HPDE6-E6E7 (cell line): ENCODE data around the gene CEP120.
A peak's percentile ranks its signal among the peaks of the same experiment; 100 is the strongest.
"Not testable (repeated sequence)": the region's sequence is repeated elsewhere in the genome, so short reads cannot be mapped to it uniquely, and the experiment has no call there.

Experiments
- DNase-seq: peaks from one replicate; pipeline ENCODE4 v3.0.0; 2011; ENCODE audit warnings: missing footprints; ENCODE audit errors: extremely low spot score

The CEP120 gene

GRCh38 chr5:123423278-123424149, at the start of gene CEP120:
Gene CEP120 (minus strand): TSS chr5:123423403. CDS start chr5:123422998, 405 bp downstream.
- peak; percentile 98 for DNase-seq

- no peak for DNase-seq
Observed at GRCh38 chr5:123472150-123472924, 49.1 kb upstream of the CEP120 start.

GRCh38 chr5:123471385-123471784, 48.2 kb upstream of the CEP120 start:
- no peak for DNase-seq

DNA sequence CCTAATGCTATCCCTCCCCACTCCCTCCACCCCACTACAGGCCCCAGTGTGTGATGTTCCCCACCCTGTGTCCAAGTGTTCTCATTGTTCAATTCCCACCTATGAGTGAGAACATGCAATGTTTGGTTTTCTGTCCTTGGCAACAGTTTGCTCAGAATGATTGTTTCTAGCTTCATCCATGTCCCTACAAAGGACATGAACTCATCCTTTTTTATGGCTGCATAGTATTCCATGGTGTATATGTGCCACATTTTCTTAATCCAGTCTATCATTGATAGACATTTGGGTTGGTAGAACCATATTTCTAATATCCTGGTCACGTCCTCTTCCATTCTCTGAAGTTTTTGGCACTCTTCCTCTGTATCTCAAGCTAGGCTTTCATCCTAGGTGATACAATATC, 43.6 kb upstream of the CEP120 start:
- DNase-seq, result not testable (repeated sequence)

DNA sequence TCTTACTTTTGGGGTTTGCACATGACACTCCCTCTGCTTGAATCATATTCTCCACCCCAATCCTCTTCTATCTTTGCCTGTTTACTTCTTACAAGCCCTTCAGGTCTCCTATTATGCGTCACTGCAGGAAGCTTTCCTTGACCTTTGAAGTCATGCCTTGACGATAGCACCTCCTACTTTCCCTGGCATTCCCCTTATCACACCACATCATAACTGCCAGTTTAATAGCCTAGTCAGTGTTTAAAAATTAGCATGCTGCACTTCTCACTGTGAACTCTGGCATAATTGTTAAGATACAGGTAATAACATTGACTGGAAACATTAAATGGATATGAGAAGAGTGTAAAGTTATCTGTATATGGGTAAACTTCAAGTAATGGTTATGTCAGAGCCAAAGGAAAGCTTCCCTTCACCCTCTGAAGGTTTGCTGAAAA, 37.1 kb upstream of the CEP120 start:
- peak; percentile 60 for DNase-seq

DNA sequence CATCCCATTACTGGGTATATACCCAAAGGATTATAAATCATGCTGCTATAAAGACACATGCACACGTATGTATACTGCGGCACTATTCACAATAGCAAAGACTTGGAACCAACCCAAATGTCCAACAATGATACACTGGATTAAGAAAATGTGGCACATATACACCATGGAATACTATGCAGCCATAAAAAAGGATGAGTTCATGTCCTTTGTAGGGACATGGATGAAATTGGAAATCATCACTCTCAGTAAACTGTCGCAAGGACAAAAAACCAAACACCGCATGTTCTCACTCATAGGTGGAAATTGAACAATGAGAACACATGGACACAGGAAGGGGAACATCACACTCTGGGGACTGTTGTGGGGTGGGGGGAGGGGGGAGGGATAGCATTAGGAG, 35.8 kb upstream of the CEP120 start:
- DNase-seq, result not testable (repeated sequence)

GRCh38 chr5:123456242-123456641, 33.0 kb upstream of the CEP120 start:
- no peak for DNase-seq

GRCh38 chr5:123455640-123456039, 32.4 kb upstream of the CEP120 start:
- no peak for DNase-seq

DNA sequence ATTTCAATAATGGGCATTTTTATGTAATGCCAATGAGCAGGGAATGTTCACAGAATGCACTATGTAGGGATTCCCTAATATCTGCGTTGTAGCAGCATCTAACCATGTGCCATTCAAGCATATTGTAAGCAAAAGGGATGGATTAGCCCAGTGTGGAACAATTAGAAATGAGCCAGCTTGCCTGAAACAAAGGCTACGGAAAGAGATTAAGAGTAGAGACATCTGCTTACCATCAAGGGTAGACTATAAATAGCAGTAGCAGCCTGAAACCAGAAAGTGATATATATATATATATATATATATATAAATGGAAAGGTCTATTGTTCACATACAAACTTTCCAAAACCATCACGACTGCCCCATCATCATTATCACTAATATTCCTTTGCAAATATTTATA, 31.9 kb upstream of the CEP120 start:
- DNase-seq, result no peak

DNA sequence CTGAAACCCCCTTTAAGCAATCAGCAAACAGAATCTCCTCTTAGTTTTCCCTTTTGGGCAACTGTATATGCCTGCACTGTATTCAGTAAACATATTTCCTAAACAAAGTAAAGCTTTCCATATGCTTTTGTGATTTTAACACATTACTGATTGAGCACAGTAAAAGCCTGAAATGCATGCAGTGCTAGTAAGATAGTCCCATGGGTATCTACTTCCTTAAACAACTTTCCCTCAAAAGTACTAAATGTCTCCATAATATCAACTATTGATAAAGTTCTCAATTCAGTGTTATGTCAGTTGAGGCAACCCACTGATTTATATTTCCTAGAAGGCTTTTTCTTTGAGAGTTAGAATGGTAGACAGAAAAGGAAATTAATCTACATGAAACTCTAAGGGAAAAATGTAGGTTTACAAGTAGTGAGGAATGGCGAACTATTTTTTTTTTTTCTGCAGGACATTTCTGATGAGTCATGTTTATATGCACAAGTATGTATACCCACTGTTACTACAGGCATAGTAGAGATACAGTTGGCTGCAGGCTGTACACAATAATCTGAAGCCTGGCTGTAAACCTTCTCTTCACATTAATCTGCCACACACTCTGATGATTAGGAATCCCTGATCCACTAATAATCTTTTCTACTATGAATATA, 31.2 kb upstream of the CEP120 start:
- DNase-seq, result no peak

DNA sequence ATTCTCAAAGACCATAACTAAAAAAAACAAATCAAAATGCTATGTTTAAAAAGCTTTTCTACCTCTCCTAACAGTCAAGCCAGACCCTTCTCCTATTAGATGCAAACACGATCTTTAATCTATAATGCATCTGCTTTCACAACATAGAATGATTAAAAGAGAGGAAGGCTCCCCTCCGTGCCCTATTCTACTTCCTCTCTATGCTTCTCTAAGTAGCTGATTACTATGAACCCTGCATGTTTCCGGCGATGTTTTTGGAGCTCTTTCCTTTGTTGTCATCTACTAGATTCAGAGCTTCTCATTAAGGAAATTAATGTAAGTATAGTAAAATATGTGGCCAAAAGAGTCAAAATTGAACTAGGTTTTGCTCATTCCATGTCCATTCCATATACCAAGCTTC, 29.2 kb upstream of the CEP120 start:
- DNase-seq, result no peak

DNA sequence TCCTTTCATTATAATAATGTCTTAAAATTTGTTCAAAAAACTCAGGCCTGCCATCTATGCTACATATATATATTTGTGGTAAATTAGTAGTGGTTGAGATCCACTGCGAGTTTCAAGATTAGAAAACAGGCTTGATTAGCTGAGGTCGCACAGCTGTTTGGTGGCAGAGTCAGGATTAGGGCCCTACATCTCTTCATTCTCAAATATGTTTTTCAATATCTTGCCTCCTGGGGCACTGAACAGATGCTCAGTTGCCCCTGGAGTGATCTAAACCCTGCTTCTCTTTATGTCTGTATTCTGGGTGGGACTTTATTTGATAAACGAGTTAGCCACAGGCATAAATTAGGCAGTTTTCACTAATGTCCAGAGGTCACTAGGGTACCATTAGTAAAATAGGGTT, 27.8 kb upstream of the CEP120 start:
- no peak for DNase-seq

DNA sequence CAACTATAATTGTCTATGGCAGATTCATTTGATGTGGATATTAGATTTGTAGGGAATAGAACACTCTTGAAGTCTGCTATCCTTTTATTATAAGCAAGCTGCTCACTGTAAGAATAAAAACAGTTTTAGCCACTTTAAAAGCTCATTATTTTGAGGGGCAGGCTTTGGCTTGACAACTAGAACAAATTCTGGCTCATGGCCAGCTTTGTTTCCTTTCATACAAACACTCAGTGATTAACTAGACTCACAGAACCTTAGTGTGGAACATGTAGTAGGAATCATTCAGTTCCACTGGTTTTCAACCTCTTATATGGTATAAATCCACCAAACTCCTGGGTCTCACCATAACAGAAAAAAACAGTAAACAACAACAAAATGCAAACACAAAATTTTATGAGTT, 27.4 kb upstream of the CEP120 start:
- no peak for DNase-seq

- DNase-seq, result no peak
Observed at GRCh38 chr5:123450114-123450513, 26.9 kb upstream of the CEP120 start.

DNA sequence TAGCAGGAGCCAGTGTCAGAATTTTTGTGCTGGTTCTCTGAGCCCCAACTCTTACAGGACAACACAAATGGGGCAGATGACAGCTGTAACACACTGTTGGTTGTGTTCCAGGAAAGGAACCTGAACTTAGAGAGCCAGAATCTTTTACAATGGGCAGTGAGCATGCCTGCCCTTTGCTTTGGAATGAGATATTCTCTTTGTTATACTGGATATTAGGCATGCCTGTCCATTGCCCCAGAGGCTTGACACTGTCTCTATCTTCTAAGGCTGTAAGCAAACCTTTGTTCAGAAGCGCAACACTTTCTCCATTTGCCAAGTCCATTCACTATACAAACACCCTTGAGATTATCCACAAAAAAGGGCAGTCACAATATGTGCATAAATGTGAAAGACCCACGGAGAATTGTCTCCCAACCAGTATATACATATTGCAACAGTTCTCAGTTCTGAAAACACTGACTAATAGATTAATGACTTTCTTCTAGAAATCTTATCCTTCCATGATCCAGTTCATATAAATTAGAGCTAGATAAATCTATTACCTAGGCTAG, 26.3 kb upstream of the CEP120 start:
- DNase-seq, result no peak

GRCh38 chr5:123448743-123449142, 25.5 kb upstream of the CEP120 start:
- no peak for DNase-seq

GRCh38 chr5:123448017-123448617, 24.9 kb upstream of the CEP120 start:
- no peak for DNase-seq

DNA sequence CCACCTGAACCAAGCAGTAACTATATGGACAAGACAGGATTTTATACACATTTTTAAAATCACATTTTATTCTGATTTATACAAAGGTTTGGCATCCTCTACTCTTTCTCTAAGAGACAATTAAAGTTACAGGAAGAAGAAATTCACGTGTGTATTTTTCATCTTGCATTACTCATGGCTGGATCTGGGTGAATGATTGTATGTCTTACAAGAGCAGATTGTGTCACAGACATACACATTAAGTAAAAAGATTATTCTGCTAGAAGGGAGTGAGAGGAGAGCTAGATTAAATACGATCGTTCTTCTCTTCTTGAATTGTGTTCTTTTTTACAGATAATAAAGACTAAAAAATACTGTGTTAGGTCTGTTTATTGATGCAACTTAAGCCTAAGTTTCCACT, 20.8 kb upstream of the CEP120 start:
- no peak for DNase-seq

DNA sequence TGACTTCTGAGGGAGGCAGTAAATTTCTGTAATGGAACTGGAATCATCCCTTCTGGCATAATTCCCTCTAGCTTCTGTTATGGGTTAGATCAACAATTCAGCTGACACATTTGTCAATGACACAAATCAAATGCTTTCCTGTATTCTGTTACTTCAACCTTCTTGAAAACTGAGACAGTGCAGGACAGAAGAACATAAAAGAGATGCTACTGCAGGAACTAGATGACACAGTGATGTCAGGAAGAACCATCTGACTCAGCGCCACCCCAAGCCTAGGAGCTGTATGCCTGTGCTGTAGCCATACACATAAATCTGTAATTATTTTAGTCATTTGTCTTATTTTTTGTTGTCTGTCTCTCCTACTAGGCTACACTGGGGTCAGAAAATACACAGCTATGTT, 18.2 kb upstream of the CEP120 start:
- no peak for DNase-seq

DNA sequence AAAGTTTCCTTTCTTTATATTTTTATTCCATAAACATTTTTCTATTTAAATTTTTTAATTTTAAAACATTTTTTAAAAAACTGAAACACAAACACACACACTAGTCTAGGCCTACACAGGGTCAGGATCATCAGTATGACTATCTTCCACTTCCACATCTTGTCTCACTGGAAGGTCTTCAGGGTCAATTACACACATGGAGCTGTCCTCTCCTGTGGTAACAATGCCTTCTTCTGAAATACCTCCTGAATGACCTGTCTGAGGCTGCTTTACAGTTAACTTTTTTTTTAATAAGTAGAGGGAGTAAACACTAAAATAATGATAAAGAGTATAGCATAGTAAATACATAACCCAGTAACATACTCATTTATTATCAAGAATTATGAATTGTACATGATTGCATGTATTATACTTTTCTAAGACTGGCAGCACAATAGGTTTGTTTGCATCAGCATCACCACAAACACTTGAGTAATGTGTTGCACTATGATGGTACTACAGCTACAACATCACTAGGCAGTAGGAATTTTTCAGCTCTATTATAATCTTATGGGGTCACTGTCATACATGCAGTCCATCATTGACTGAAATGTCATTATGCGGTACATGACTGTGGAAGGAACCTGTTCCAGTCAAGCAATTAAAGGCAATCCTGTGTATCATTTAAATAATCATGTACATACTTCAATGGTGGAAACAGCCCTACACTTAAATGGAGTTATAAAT, 17.4 kb upstream of the CEP120 start:
- DNase-seq, result no peak

GRCh38 chr5:123439709-123440108, 16.5 kb upstream of the CEP120 start:
- no peak for DNase-seq
